Common myeloid progenitor, CD34-positive (primary cell): ENCODE data around the gene SPINK13. TPM values are rescaled to one million over a fixed set of nuclear protein-coding genes. Genes with fewer than 3 reads are reported as not detected.

Experiments used
- CTCF ChIA-PET: fragments of 350-600 bp; sonication (Branson Sonifier 250); formaldehyde crosslinking; loops from one replicate; lab custom pipeline; 2021; ENCODE audit warnings: antibody characterized with exemption; lab: Charles Lee
- POLR2A ChIA-PET: fragments of 350-600 bp; sonication (Branson Sonifier 250); formaldehyde crosslinking; loops from one replicate; lab custom pipeline; 2021; ENCODE audit warnings: antibody characterized with exemption; lab: Charles Lee
- DNase-seq, 3 donors: peaks; one replicate each; pipeline versions ENCODE4 v3.0.0 to v3.0.0-alpha.2; 2013
- H3K27ac ChIP-seq, 2 experiments: 1 replicate in 1 of 2; 2 replicates in 1 of 2; pipeline ENCODE4 v1.7.0; 2013; ENCODE audit warnings: inconsistent platforms in 2 of 2, low read length in 2 of 2, mild to moderate bottlenecking in 2 of 2, low read depth in 1 of 2, moderate library complexity in 1 of 2; ENCODE audit not compliant: severe bottlenecking in 2 of 2, insufficient read depth in 1 of 2, poor library complexity in 1 of 2
- H3K27me3 ChIP-seq, 5 experiments: replicated peaks in 2 of 5; 1 replicate in 3 of 5; 2 replicates in 2 of 5; pipeline versions ENCODE4 v1.6.1 to v1.7.0; 2013; ENCODE audit warnings: low read length in 4 of 5, mild to moderate bottlenecking in 2 of 5, moderate library complexity in 2 of 5, inconsistent platforms in 1 of 5; ENCODE audit not compliant: insufficient read depth in 5 of 5, control insufficient read depth in 4 of 5
- H3K36me3 ChIP-seq, 4 experiments: 1 replicate in 2 of 4; 2 replicates in 2 of 4; pipeline versions ENCODE4 v1.6.1 to v1.7.0; 2013; ENCODE audit warnings: low read length in 3 of 4, control low read depth in 1 of 4, mild to moderate bottlenecking in 1 of 4; ENCODE audit not compliant: control insufficient read depth in 4 of 4, insufficient read depth in 4 of 4
- H3K4me1 ChIP-seq, 4 experiments: 1 replicate in 3 of 4; 2 replicates in 1 of 4; pipeline versions ENCODE4 v1.6.1 to v1.7.1; 2013; ENCODE audit warnings: low read length in 3 of 4, mild to moderate bottlenecking in 3 of 4, control low read depth in 1 of 4, inconsistent platforms in 1 of 4, moderate library complexity in 1 of 4; ENCODE audit not compliant: control insufficient read depth in 4 of 4, insufficient read depth in 4 of 4; ENCODE audit errors: control extremely low read depth in 1 of 4
- H3K4me3 ChIP-seq, 7 experiments: 1 replicate in 4 of 7; 2 replicates in 3 of 7; pipeline versions ENCODE4 v1.5.1 to v1.7.0; 2013; ENCODE audit warnings: mild to moderate bottlenecking in 7 of 7, low read length in 6 of 7, moderate library complexity in 6 of 7, inconsistent platforms in 2 of 7, low read depth in 2 of 7, control low read depth in 1 of 7; ENCODE audit not compliant: insufficient read depth in 4 of 7, control insufficient read depth in 1 of 7; ENCODE audit errors: extremely low read depth in 1 of 7
- H3K9me3 ChIP-seq, 5 experiments: 1 replicate in 4 of 5; 2 replicates in 1 of 5; pipeline versions ENCODE4 v1.6.1 to v1.7.1; 2013; ENCODE audit warnings: low read length in 4 of 5, mild to moderate bottlenecking in 2 of 5, inconsistent platforms in 1 of 5, low read depth in 1 of 5, moderate library complexity in 1 of 5; ENCODE audit not compliant: control insufficient read depth in 4 of 5, insufficient read depth in 2 of 5; ENCODE audit errors: control extremely low read depth in 1 of 5
- WGBS: methylation state at CpG from one replicate; pipeline ENCODE4 v1.1.5; 2013; ENCODE audit not compliant: insufficient coverage; 5-methylcytosine and 5-hydroxymethylcytosine counted together
- polyA plus RNA-seq: library from polyadenylated mRNA; unstranded; fragments of 120-200 nt; gene quantifications from one replicate; pipeline ENCODE4 v1.2.1, GENCODE V29; 2013

SPINK13 gene
- polyA plus RNA-seq: not detected

- no peak for DNase-seq
- ChIA-PET CTCF (no interaction called here), POLR2A (no interaction called here)
- no peaks in the 10 kb centered on the region for H3K4me1 ChIP-seq
- H3K36me3 ChIP-seq: no peaks in the 10 kb centered on the region
- no peaks in the 10 kb centered on the region for H3K27me3 ChIP-seq
- peaks cover 0 to 1% (median 0%) of the 10 kb centered on the region in 5 experiments for H3K9me3 ChIP-seq
- no peak within 1 kb of the TSS for H3K4me3 ChIP-seq
- H3K27ac ChIP-seq: no peak within 1 kb of the TSS
- 94% methylated on average over 4 of the region's 4 CpGs for WGBS
Measured at GRCh38 chr5:148268566-148268965, at the start of gene SPINK13. Gene SPINK13 (plus strand): TSS chr5:148268794. CDS start chr5:148270073, 1,279 bp downstream.

GRCh38 chr5:148221508-148221907, 47.1 kb upstream of the SPINK13 start:
- WGBS: 92% methylated on average over 2 of the region's 6 CpGs
- Histone ChIP-seq H3K9me3 (peaks cover 0 to 2% (median 0%) of the 10 kb centered on the region in 5 experiments), H3K27ac (no peak overlapping the region), H3K27me3 (peaks cover 0 to 1% (median 0%) of the 10 kb centered on the region in 5 experiments), H3K4me3 (no peak overlapping the region), H3K4me1 (no peaks in the 10 kb centered on the region), H3K36me3 (no peaks in the 10 kb centered on the region)
- no peak for DNase-seq
- ChIA-PET POLR2A (no interaction called here), CTCF (no interaction called here)

GRCh38 chr5:148224117-148224742, 44.4 kb upstream of the SPINK13 start:
- no peaks in the 10 kb centered on the region for H3K4me1 ChIP-seq
- peaks cover 0 to 2% (median 0%) of the 10 kb centered on the region in 5 experiments for H3K27me3 ChIP-seq
- H3K4me3 ChIP-seq: no peak overlapping the region
- H3K9me3 ChIP-seq: peaks cover 0 to 2% (median 0%) of the 10 kb centered on the region in 5 experiments
- ChIA-PET CTCF (no interaction called here), POLR2A (no interaction called here)
- H3K27ac ChIP-seq: no peak overlapping the region
- no peaks in the 10 kb centered on the region for H3K36me3 ChIP-seq
- WGBS: no CpG with 5 or more reads among the region's 2 CpGs
- no peak for DNase-seq

GRCh38 chr5:148228392-148228984, 40.1 kb upstream of the SPINK13 start:
- ChIA-PET POLR2A (interaction anchor here (0.6 kb wide), 1 partner anchor 538 kb away, joined by 3 read pairs; no protein-coding TSS in a partner anchor), CTCF (no interaction called here)
- DNase-seq: no peak
- Histone ChIP-seq H3K4me3 (no peak overlapping the region), H3K36me3 (no peaks in the 10 kb centered on the region), H3K4me1 (no peaks in the 10 kb centered on the region), H3K27ac (no peak overlapping the region), H3K27me3 (peaks cover 0 to 2% (median 0%) of the 10 kb centered on the region in 5 experiments), H3K9me3 (peaks cover 0 to 2% (median 0%) of the 10 kb centered on the region in 5 experiments)
- 100% methylated on average over 1 of the region's 3 CpGs for whole genome bisulfite sequencing

GRCh38 chr5:148229840-148230239, 38.8 kb upstream of the SPINK13 start:
- H3K27me3 ChIP-seq: peaks cover 0 to 2% (median 0%) of the 10 kb centered on the region in 5 experiments
- no peak overlapping the region for H3K4me3 ChIP-seq
- no peaks in the 10 kb centered on the region for H3K36me3 ChIP-seq
- CTCF ChIA-PET: no interaction called here
- H3K27ac ChIP-seq: no peak overlapping the region
- peaks cover 0 to 1% (median 0%) of the 10 kb centered on the region in 5 experiments for H3K9me3 ChIP-seq
- POLR2A ChIA-PET: no interaction called here
- no peaks in the 10 kb centered on the region for H3K4me1 ChIP-seq
- no peak for DNase-seq

- H3K27ac ChIP-seq: no peak overlapping the region
- no peaks in the 10 kb centered on the region for H3K4me1 ChIP-seq
- H3K27me3 ChIP-seq: peaks cover 0 to 2% (median 0%) of the 10 kb centered on the region in 5 experiments
- H3K4me3 ChIP-seq: no peak overlapping the region
- DNase-seq: no peak
- no peaks in the 10 kb centered on the region for H3K36me3 ChIP-seq
- ChIA-PET POLR2A (no interaction called here), CTCF (no interaction called here)
- H3K9me3 ChIP-seq: no peaks in the 10 kb centered on the region
- 100% methylated on average over 1 of the region's 7 CpGs for WGBS
Measured at GRCh38 chr5:148230240-148230639, 38.4 kb upstream of the SPINK13 start.

GRCh38 chr5:148237785-148238417, 30.7 kb upstream of the SPINK13 start:
- no CpG with 5 or more reads among the region's 4 CpGs for WGBS
- CTCF ChIA-PET: no interaction called here
- no peak overlapping the region for H3K27ac ChIP-seq
- no peak overlapping the region for H3K4me3 ChIP-seq
- POLR2A ChIA-PET: no interaction called here
- DNase-seq: no peak
- no peaks in the 10 kb centered on the region for H3K36me3 ChIP-seq
- no peaks in the 10 kb centered on the region for H3K4me1 ChIP-seq
- no peaks in the 10 kb centered on the region for H3K27me3 ChIP-seq
- no peaks in the 10 kb centered on the region for H3K9me3 ChIP-seq
